GM12872 (cell line): ENCODE data around the gene PARM1.

ENCODE experiments used
- CTCF ChIP-seq: IDR thresholded peaks from 3 replicates; pipeline ENCODE4 v1.5.1; 2011; ENCODE audit warnings: low read depth, mild to moderate bottlenecking, low read length, moderate library complexity; ENCODE audit not compliant: insufficient read depth

PARM1 gene

GRCh38 chr4:75031775-75032174 is 98.9 kb downstream of the PARM1 start:
- no peak for TF ChIP-seq CTCF

- TF ChIP-seq CTCF: no peak
Observed at GRCh38 chr4:75034523-75034922, 101.6 kb downstream of the PARM1 start.

GRCh38 chr4:75035321-75035720 is 102.4 kb downstream of the PARM1 start:
- no peak for TF ChIP-seq CTCF

GRCh38 chr4:75036046-75036830 is 103.3 kb downstream of the PARM1 start:
- no peak for TF ChIP-seq CTCF

GRCh38 chr4:75037252-75037651 is 104.3 kb downstream of the PARM1 start:
- TF ChIP-seq CTCF: no peak

- TF ChIP-seq CTCF: no peak
Observed at GRCh38 chr4:75038376-75038775, 105.5 kb downstream of the PARM1 start.

- no peak for TF ChIP-seq CTCF
Observed at GRCh38 chr4:75040703-75041102, 107.8 kb downstream of the PARM1 start.
